Activated CD8-positive, alpha-beta T cell treated with anti-CD3 and anti-CD28 coated beads, Interleukin-2, amount 10 ng/mL, durations not matched to agents 7 days and 5 days (primary cell): ENCODE results near the gene ULBP1. TPM values are rescaled to one million over a fixed set of nuclear protein-coding genes. Genes with fewer than 3 reads are reported as not detected.
A peak's percentile ranks its signal among the peaks of the same experiment; 100 is the strongest.
"Not testable (repeated sequence)": the region's sequence is repeated elsewhere in the genome, so short reads cannot be mapped to it uniquely, and the experiment has no call there.

Source experiments
- ATAC-seq: fragments of 150-1000 bp; cut with Tn5 transposase; one replicate; pipeline ENCODE4 v1.10.0; 2021; ENCODE audit warnings: moderate library complexity
- CTCF ChIA-PET: fragments of 350-600 bp; sonication (Branson Sonifier 250); formaldehyde crosslinking; loops from one replicate; lab custom pipeline; 2021; ENCODE audit warnings: antibody characterized with exemption; lab: Charles Lee
- POLR2A ChIA-PET: fragments of 350-600 bp; sonication (Branson Sonifier 250); formaldehyde crosslinking; loops from one replicate; lab custom pipeline; 2021; ENCODE audit warnings: antibody characterized with exemption; lab: Charles Lee
- DNase-seq: peaks from one replicate; pipeline ENCODE4 v3.0.0-alpha.2; 2020
- H3K27ac Mint-ChIP-seq: one replicate; pipeline ENCODE4 v1.8.0; 2021; ENCODE audit warnings: mild to moderate bottlenecking, mixed read lengths
- H3K27me3 Mint-ChIP-seq: one replicate; pipeline ENCODE4 v1.8.0; 2021; ENCODE audit warnings: low read depth, mixed read lengths
- H3K36me3 Mint-ChIP-seq: one replicate; pipeline ENCODE4 v1.8.0; 2021; ENCODE audit warnings: low read depth, mixed read lengths
- H3K4me1 Mint-ChIP-seq: one replicate; pipeline ENCODE4 v1.8.0; 2021; ENCODE audit warnings: low read depth, mixed read lengths
- H3K4me3 Mint-ChIP-seq: one replicate; pipeline ENCODE4 v1.8.0; 2021; ENCODE audit warnings: mild to moderate bottlenecking, mixed read lengths
- H3K9me3 Mint-ChIP-seq: one replicate; pipeline ENCODE4 v1.8.0; 2022; ENCODE audit warnings: mixed read lengths; ENCODE audit not compliant: insufficient read depth
- total RNA-seq, 2 experiments: library from RNA; stranded (reverse); gene quantifications; one replicate each; pipeline ENCODE4 v1.2.3, GENCODE V29; 2021

The ULBP1 gene
- total RNA-seq, 2 experiments from 2014 or later: 0.65 to 0.71 TPM

DNA sequence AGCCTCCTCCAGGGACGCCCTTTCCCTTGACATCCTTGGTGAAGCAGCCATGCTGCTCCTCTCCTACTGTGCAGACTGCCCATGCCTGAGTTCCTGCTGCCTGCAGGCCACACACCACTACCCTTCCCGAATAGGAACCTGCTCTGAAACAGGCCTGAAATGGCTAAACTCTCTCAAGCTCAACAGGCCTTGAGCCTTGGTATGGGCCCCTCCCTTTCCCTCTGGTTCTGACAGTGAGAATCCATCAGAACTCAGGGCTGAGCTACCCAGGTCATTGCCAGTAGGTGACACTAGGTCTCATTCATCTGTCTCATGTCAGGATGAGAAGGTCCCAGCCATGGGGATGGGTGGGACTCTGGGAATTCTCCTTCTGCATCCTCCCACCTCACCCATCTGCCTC, 35.9 kb downstream of the ULBP1 start:
- DNase-seq (no peak), ATAC-seq (no peak)
- peaks cover 9% of the 10 kb centered on the region for H3K36me3 Mint-ChIP-seq
- POLR2A ChIA-PET: no interaction called here
- H3K4me1 Mint-ChIP-seq: peaks cover 38% of the 10 kb centered on the region
- H3K27me3 Mint-ChIP-seq: peaks cover 31% of the 10 kb centered on the region
- H3K4me3 Mint-ChIP-seq: no peak overlapping the region
- CTCF ChIA-PET: no interaction called here
- H3K27ac Mint-ChIP-seq: no peak overlapping the region
- H3K9me3 Mint-ChIP-seq: no peaks in the 10 kb centered on the region

- H3K4me3 Mint-ChIP-seq: no peak overlapping the region
- POLR2A ChIA-PET: no interaction called here
- ATAC-seq (no peak), DNase-seq (peak; percentile 47)
- H3K4me1 Mint-ChIP-seq: peaks cover 49% of the 10 kb centered on the region
- CTCF ChIA-PET: no interaction called here
- H3K27me3 Mint-ChIP-seq: peaks cover 28% of the 10 kb centered on the region
- H3K9me3 Mint-ChIP-seq: no peaks in the 10 kb centered on the region
- peak overlapping the region; percentile 22 for H3K27ac Mint-ChIP-seq
- H3K36me3 Mint-ChIP-seq: peaks cover 9% of the 10 kb centered on the region
Measured at GRCh38 chr6:150001295-150002008, 37.7 kb downstream of the ULBP1 start.

- CTCF ChIA-PET: no interaction called here
- DNase-seq (peak; percentile 17), ATAC-seq (no peak)
- Mint-ChIP-seq H3K27me3 (peaks cover 17% of the 10 kb centered on the region), H3K27ac (no peak overlapping the region), H3K4me1 (peaks cover 56% of the 10 kb centered on the region), H3K36me3 (peaks cover 9% of the 10 kb centered on the region), H3K4me3 (no peak overlapping the region), H3K9me3 (no peaks in the 10 kb centered on the region)
- POLR2A ChIA-PET: no interaction called here
Measured at GRCh38 chr6:150002710-150003109, 39.0 kb downstream of the ULBP1 start.

- H3K4me3 Mint-ChIP-seq, H3K27ac Mint-ChIP-seq, ATAC-seq, CTCF ChIA-PET, H3K9me3 Mint-ChIP-seq, H3K36me3 Mint-ChIP-seq, POLR2A ChIA-PET: not testable (repeated sequence)
- peaks cover 18% of the 10 kb centered on the region for H3K27me3 Mint-ChIP-seq
- DNase-seq: peak; percentile 19
- H3K4me1 Mint-ChIP-seq: peaks cover 59% of the 10 kb centered on the region
Measured at GRCh38 chr6:150003599-150003998, 39.9 kb downstream of the ULBP1 start.

- Mint-ChIP-seq H3K27me3 (peaks cover 21% of the 10 kb centered on the region), H3K36me3 (peaks cover 9% of the 10 kb centered on the region), H3K27ac (peak overlapping the region; percentile 89), H3K9me3 (no peaks in the 10 kb centered on the region), H3K4me1 (peaks cover 61% of the 10 kb centered on the region), H3K4me3 (peak overlapping the region; percentile 86)
- ChIA-PET POLR2A (interaction anchor here (0.7 kb wide), 1 partner anchor 15 kb away, joined by 3 read pairs; no protein-coding TSS in a partner anchor), CTCF (interaction anchor here (0.7 kb wide), 1 partner anchor 12 kb away, joined by 3 read pairs; no protein-coding TSS in a partner anchor)
- ATAC-seq: peak; percentile 45
- DNase-seq: peak; percentile 78
Measured at GRCh38 chr6:150004101-150004782, 40.5 kb downstream of the ULBP1 start.

DNA sequence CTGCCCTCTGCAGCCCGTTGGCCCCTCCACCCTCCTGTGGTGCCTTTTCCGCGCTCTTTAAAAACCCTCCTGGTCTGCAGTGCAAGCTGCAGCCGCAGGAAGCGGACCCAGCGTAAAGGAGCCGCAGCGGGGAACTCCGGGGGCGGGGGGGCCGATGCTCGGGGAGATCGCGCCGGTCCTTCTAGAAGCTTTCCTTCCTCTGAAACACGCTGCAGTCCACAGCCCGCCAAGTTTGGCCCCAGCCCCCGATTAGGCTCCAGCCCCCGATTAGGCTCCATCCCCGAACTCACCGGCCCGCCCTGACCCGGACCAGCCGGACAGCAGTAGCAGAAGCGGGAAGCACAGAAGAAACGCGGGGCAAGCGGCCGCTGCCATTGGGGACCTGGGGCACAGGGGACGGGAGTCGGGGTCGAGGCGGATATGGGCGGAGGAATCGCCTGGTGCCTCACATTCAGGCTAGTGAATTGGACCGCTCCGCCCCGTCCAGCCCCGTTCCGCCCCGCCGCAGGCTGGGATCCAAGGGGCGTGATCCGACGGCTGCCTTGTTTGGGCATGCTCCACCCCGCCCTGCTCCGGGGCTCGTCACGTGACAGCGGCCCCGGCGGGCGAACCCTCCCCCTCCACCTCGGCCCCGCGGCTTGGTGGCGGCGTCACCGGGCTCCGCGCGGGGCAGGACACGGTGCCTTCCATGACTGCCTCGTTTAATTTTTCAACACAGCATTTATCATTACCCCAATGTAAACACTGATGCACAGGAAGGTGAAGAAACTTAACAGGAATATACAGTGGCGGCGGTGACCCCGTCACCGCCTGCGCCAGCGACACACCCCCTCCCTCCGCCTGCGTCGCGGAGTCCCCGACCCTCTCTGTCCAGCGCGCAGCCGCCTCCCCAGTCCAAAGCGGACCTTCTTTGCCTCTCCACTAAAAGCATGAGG, 41.3 kb downstream of the ULBP1 start:
- no peaks in the 10 kb centered on the region for H3K9me3 Mint-ChIP-seq
- peak; percentile 92 for ATAC-seq
- H3K27me3 Mint-ChIP-seq: peaks cover 23% of the 10 kb centered on the region
- DNase-seq: peak; percentile 95
- peak overlapping the region; percentile 89 for H3K27ac Mint-ChIP-seq
- H3K4me1 Mint-ChIP-seq: peaks cover 60% of the 10 kb centered on the region
- H3K36me3 Mint-ChIP-seq: peaks cover 9% of the 10 kb centered on the region
- ChIA-PET POLR2A (interaction anchor here (0.7 kb wide), 1 partner anchor 16 kb away, joined by 3 read pairs; no protein-coding TSS in a partner anchor), CTCF (interaction anchor here (0.7 kb wide), 1 partner anchor 12 kb away, joined by 3 read pairs; no protein-coding TSS in a partner anchor)
- H3K4me3 Mint-ChIP-seq: peak overlapping the region; percentile 86

DNA sequence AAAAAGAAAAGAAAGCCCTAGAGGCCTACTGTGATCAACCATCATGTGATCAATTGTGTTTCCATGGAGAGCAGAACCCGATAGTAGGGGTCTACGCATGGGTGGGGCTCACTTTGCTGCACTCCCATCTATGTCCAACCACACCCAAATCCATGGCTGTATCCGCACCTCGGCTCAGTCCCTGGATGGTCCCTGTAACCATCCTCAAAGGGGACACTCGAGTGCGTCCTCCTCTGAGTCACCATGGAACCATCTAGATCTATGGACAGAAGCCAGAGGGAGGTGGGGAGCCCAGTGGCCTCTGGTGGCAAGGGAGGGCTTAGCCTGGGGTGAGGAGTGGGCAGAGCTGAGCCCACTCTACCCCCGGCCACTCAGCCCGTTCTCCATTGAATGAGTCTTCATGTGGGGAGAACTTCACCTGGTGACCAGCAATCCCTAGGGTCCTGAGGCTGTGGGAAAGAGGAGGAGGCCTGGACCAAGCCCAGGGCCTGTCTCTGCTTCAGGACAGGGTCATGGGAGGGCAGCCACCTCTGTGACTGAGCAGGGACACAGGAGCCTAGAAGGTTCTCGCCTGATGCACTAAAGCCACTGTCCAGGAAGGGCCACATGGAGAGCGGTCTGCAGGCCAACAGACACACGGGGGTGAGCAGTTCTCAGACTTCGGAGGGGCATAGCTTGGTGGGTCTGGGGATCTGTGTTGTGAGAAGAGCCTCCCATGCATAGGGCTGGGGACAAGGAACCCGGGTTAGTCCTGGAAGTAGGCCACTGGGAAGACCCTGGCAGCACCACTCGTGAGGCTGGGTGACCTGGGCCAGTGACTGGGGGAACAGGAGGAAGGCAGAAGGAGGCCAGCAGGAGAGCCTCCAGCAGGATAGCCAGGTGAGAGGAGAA, 42.3 kb downstream of the ULBP1 start:
- Mint-ChIP-seq H3K4me3 (peak overlapping the region; percentile 86), H3K36me3 (peaks cover 9% of the 10 kb centered on the region), H3K27ac (no peak overlapping the region), H3K27me3 (peaks cover 25% of the 10 kb centered on the region), H3K9me3 (no peaks in the 10 kb centered on the region), H3K4me1 (peaks cover 51% of the 10 kb centered on the region)
- DNase-seq (no peak), ATAC-seq (no peak)
- POLR2A ChIA-PET: no interaction called here
- CTCF ChIA-PET: interaction anchor here (1.0 to 2.7 kb wide), 2 partner anchors 11 to 15 kb away, joined by 3 to 15 read pairs; no protein-coding TSS in a partner anchor

GRCh38 chr6:150006961-150007464, 43.3 kb downstream of the ULBP1 start:
- ChIA-PET POLR2A (no interaction called here), CTCF (interaction anchor here (1.0 to 2.7 kb wide), 6 partner anchors 10 to 83 kb away, joined by 3 to 15 read pairs (median 3); no protein-coding TSS in a partner anchor)
- H3K27me3 Mint-ChIP-seq: peaks cover 35% of the 10 kb centered on the region

GRCh38 chr6:150008588-150008987, 44.8 kb downstream of the ULBP1 start:
- Mint-ChIP-seq H3K4me3 (no peak overlapping the region), H3K36me3 (peaks cover 2% of the 10 kb centered on the region), H3K27me3 (peaks cover 45% of the 10 kb centered on the region), H3K27ac (no peak overlapping the region), H3K9me3 (no peaks in the 10 kb centered on the region), H3K4me1 (peaks cover 38% of the 10 kb centered on the region)
- DNase-seq (no peak), ATAC-seq (no peak)
- ChIA-PET POLR2A (no interaction called here), CTCF (interaction anchor here (1.2 to 2.7 kb wide), 5 partner anchors 8 to 85 kb away, joined by 3 to 15 read pairs (median 3); no protein-coding TSS in a partner anchor)

More at GRCh38 chr6:150006961-150007464, 43.3 kb downstream of the ULBP1 start:
- Mint-ChIP-seq H3K4me3 (no peak overlapping the region), H3K4me1 (peaks cover 41% of the 10 kb centered on the region), H3K36me3 (peaks cover 9% of the 10 kb centered on the region), H3K9me3 (no peaks in the 10 kb centered on the region), H3K27ac (no peak overlapping the region)
- DNase-seq (peak; percentile 53), ATAC-seq (no peak)
